MG63 (cell line): ENCODE results near the gene OR2K2. TPM values are rescaled to one million over a fixed set of nuclear protein-coding genes. Genes with fewer than 3 reads are reported as not detected.
"Not testable (repeated sequence)": the region's sequence is repeated elsewhere in the genome, so short reads cannot be mapped to it uniquely, and the experiment has no call there.

Experiments
- DNase-seq: peaks from one replicate; pipeline ENCODE4 v3.0.0-alpha.2; 2020
- H3K27me3 ChIP-seq: fragments of 250-450 bp; sonication (Bioruptor Pico); 2 replicates; pipeline ENCODE4 v1.5.1; 2020; ENCODE audit warnings: mild to moderate bottlenecking, moderate library complexity
- H3K36me3 ChIP-seq: fragments of 250-450 bp; sonication (Bioruptor Pico); 2 replicates; pipeline ENCODE4 v1.5.1; 2020; ENCODE audit warnings: mild to moderate bottlenecking, moderate library complexity
- H3K4me3 ChIP-seq: fragments of 250-450 bp; sonication (Bioruptor Pico); 2 replicates; pipeline ENCODE4 v1.5.1; 2020; ENCODE audit warnings: mild to moderate bottlenecking, moderate library complexity
- H3K9me3 ChIP-seq: fragments of 250-450 bp; sonication (Bioruptor Pico); 2 replicates; pipeline ENCODE4 v1.5.1; 2020; ENCODE audit warnings: mild to moderate bottlenecking, moderate library complexity
- total RNA-seq: library from RNA; depleted of rRNA; stranded (reverse); fragments of >200 nt; shearing (Covaris generic); gene quantifications from 2 replicates; pipeline ENCODE4 v1.2.3, GENCODE V29; 2014; ENCODE audit warnings: low replicate concordance; rRNA removed

The OR2K2 gene, protein sequence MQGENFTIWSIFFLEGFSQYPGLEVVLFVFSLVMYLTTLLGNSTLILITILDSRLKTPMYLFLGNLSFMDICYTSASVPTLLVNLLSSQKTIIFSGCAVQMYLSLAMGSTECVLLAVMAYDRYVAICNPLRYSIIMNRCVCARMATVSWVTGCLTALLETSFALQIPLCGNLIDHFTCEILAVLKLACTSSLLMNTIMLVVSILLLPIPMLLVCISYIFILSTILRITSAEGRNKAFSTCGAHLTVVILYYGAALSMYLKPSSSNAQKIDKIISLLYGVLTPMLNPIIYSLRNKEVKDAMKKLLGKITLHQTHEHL
- not detected in 2 replicates for total RNA-seq

DNA sequence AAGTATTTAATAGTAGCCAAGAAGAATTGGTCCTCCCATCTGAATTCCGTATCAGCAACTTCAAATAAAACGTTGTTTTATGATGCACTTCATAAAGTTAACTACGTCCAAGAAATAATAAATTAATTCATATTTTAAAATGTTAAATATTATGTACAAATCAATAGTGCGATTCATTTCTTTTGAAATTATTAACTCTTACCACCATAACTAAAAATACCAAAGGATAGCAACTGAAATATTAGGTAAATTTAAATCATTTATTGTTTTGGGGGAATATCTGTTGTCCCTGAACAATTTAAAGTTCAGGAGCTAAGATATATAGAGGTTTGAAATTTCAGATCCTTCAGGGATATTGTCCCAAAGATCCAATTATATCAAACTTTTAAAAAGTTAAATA, at the start of gene OR2K2:
OR2K2 (minus strand) TSS at position 101 of the 400 bp plus-strand sequence. CDS start 1,791 bp downstream, outside the sequence.
- H3K4me3 ChIP-seq: no peak within 1 kb of the TSS
- DNase-seq: no peak
- no peaks in the 10 kb centered on the region for H3K9me3 ChIP-seq
- no peaks in the 10 kb centered on the region for H3K36me3 ChIP-seq
- no peaks in the 10 kb centered on the region for H3K27me3 ChIP-seq

DNA sequence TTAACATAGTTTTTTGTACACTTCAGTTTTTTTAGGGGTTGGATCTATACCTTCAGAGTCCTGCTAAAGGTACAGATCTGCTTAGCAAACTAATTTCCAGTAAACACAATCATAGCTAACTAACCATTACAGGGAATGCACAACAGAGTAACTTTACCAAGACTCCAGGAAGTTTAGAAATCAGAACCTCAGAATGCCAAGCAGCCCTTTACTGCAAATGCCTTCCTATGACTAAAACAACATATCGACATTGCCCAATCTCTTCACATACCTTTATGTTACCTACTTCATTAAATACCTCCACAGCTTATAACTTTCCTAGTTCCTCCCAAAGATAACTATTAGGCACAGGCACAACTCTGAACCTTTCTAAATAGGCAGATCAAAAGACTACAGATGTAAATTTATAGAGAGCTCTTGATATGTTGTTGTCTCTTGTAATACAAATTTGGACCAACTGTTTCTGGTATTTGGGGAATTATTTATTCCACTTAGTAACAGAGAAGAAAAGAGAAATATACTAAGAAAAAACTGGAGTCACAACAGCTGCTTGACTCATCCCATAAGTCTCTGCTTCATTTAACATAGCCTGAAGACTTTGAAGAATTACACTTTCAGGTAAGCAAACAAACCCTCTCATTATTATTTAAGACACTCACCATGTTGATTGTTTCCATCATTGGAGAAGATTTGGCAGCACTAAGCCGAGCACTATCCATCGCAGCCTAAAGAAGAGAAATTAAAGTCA, 46.0 kb upstream of the OR2K2 start:
- DNase-seq: no peak
- peaks cover 99% of the 10 kb centered on the region for H3K36me3 ChIP-seq
- no peaks in the 10 kb centered on the region for H3K27me3 ChIP-seq
- H3K9me3 ChIP-seq: no peaks in the 10 kb centered on the region
- no peak overlapping the region for H3K4me3 ChIP-seq

DNA sequence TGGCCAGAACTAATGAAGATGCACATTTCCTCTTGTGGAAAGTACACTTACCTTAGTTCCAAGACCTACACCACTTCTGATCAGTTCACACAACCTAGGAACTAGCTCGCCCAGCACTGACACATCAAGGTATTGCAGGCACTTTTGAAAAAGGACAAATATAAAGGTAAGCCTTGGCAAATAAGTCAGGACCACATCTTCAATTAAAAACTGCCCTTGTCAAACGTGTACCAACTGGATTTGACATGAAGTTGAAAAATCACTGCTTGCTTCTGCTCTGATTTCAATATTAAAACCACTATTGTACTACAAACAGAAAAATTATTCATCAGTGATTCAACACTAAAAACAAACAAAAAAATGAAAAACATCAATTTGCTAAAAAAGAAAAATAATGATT, 45.0 kb upstream of the OR2K2 start:
- Histone ChIP-seq H3K27me3 (no peaks in the 10 kb centered on the region), H3K4me3 (no peak overlapping the region), H3K36me3 (peaks cover 99% of the 10 kb centered on the region), H3K9me3 (no peaks in the 10 kb centered on the region)
- no peak for DNase-seq

DNA sequence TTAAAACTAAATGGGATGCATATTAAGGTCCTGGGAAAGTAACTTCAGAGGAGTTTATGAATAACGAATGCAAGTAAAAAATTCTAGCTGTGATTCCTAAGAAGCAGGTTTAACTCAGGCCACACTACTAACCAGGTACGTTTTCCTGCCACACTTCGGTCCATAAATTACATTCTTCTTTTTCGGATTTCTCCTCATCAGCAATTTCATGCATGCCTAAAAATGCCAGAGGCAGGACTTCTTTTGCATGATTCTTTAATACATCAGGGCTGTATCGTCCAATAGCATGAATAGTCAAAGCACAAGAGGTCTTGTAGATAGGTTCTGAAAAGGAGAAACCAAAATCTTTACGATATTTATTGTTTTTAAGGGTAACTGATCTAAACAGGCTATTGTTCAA, 42.3 kb upstream of the OR2K2 start:
- peaks cover 97% of the 10 kb centered on the region for H3K36me3 ChIP-seq
- no peak overlapping the region for H3K4me3 ChIP-seq
- DNase-seq: no peak
- no peaks in the 10 kb centered on the region for H3K9me3 ChIP-seq
- no peaks in the 10 kb centered on the region for H3K27me3 ChIP-seq

DNA sequence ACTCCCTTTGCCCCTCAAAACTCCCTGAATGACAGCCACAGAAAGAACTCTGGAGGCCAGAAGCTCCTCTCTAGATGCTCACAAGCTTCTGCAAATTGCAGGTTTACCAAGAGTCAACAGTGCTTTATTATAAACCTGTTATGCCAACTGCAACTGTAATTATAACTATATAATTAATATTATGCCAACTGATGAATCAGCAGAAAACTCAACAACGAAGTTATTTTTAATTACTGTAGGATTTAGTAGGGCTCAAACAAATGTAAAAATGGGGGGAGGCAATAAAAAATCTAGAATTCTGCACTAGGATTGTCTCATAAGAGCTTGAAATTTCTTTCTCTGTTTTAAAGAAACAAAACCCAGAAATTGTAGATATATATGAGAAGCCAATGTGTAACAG, 37.0 kb upstream of the OR2K2 start:
- DNase-seq: no peak
- Histone ChIP-seq H3K9me3 (no peaks in the 10 kb centered on the region), H3K27me3 (no peaks in the 10 kb centered on the region), H3K4me3 (no peak overlapping the region), H3K36me3 (peaks cover 97% of the 10 kb centered on the region)

DNA sequence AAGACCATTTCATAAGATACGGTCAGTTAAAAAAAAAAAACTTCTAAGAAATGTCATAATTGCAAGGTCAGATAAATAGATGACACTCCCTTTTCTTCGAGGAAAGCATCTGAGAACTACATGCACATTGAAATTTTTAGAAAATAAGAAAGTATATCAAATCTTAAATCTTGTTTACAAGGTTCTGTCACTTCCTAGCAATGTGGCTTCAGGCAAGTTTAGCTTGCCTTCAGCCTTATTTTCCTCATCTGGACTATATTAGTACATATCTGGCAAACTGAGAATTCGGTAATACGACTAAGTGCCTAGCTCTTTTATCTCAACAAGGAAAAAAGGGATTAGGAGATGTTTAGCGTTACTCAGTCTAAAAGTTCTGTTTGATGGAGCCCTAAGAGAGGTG, 32.5 kb upstream of the OR2K2 start:
- no peaks in the 10 kb centered on the region for H3K27me3 ChIP-seq
- peaks cover 84% of the 10 kb centered on the region for H3K36me3 ChIP-seq
- DNase-seq: no peak
- H3K4me3 ChIP-seq: no peak overlapping the region
- H3K9me3 ChIP-seq: no peaks in the 10 kb centered on the region

DNA sequence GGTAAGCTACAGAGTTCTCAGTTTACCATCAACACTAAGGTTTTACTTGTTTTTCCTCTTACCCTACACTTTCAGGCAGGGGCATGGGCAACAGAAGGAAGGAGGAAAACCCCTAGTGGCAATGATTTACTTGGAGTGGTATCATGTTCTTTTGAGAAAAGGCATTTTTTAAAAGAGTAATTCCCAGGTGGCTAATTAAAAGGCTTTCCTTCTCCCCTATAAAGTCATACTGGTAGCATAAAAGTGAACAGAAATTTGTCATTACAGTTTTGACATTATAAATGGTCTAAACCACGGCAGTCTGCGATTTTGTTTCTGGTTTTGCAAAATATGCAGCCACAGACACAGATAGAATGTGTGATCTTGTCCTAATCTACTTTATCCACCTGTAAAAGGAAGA, 30.9 kb upstream of the OR2K2 start:
- H3K27me3 ChIP-seq: no peaks in the 10 kb centered on the region
- H3K4me3 ChIP-seq: no peak overlapping the region
- H3K36me3 ChIP-seq: peaks cover 71% of the 10 kb centered on the region
- no peak for DNase-seq
- H3K9me3 ChIP-seq: no peaks in the 10 kb centered on the region

DNA sequence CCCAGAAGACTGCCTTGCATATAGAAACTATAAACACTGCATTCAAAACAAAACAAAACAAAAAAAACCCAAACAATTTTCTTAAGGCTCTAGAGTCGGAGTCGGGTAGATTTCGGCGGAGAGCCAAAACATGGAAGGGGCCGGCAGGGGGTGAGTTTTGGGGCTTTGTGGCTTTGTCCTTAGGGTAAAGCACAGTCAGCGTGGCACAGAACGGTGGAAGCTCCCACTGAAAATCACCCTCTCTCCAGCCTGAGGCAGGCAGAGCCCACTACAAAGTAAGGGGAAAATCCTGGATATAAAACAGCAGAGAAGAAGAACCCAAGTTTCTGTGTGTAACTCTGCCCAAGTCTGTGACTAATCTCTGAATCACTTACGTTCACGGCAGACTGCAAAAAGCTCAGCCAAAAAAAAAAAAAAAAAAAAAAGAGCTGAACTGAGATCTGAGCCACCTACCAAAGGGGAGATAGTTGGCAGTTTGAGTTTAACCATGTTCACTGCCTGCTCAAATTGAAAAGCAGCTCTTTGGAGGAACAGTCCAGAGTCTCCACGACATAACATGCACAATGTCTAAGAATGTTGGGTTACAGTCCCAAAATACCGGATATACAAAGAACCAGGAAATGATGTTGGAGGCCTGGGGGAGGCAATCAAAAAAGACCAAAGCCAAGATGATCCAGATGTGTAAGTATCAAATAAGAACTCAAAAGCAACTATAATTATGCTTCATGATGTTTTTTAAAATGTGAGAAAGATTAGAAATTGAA, 26.6 kb upstream of the OR2K2 start:
- peaks cover 39% of the 10 kb centered on the region for H3K36me3 ChIP-seq

DNA sequence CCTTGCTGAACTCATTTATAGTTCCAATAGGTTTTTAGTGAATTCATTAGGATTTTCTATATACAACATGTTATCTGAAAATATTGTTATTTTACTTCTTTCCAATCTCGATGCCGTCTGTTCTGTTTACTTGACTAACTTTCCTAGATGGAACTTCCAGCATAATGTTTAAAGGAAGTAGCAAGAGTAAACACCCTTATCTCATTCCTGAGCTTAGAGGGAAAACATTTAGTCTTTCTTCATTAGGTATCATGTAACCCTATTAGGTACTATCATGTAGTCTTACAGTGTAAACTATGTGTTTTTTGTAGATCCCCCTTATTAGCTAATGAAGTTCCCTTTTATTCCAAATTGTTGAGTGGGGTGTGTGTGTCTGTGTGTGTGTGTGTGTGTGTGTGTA, 22.5 kb upstream of the OR2K2 start:
- Histone ChIP-seq H3K27me3 (no peaks in the 10 kb centered on the region), H3K36me3 (peaks cover 13% of the 10 kb centered on the region), H3K4me3 (no peak overlapping the region), H3K9me3 (peaks cover 13% of the 10 kb centered on the region)
- DNase-seq: no peak

More for the DNA sequence above, 26.6 kb upstream of the OR2K2 start:
- Histone ChIP-seq H3K9me3 (peaks cover 13% of the 10 kb centered on the region), H3K27me3 (no peaks in the 10 kb centered on the region), H3K4me3 (peak overlapping the region; percentile 34)
- DNase-seq: peak; percentile 76

DNA sequence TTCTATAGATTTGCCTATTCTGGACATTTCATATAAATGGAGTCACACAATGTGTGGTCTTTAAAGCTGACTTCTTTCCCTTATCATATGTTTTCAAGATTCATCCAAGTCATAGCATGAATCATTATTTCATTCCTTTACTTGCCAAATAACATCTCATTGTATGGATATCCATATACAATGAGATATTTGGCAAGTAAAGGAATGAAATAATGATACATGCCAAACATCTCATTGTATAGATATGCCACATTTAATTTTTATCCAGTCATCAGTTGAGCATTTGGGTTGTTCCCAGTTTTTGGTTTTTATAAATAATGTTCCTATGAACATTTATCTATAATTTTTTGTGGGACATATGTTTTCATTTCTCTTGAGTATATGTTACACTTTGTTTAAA, 20.5 kb upstream of the OR2K2 start:
- Histone ChIP-seq H3K9me3 (peaks cover 13% of the 10 kb centered on the region), H3K36me3 (peaks cover 8% of the 10 kb centered on the region), H3K27me3 (no peaks in the 10 kb centered on the region), H3K4me3 (no peak overlapping the region)
- no peak for DNase-seq

DNA sequence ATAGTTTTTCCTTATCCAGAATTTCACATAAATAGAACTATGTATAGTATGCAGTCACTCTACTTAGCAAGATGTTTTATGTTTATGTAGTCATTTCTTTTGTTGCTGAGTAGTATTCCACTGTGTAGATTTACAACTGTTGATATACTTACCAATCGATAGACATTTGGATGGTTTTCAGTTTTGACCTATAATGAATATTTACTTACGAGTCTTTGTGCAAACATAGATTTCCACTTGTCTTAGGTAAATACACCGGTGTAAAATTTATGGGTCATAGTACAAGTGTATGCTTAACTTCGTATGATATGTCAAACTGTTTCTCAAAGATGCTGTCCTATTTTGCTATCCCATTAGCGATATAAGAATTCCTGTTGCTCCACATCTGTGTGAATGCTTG, 19.7 kb upstream of the OR2K2 start:
- no peak for DNase-seq
- Histone ChIP-seq H3K9me3 (peaks cover 12% of the 10 kb centered on the region), H3K27me3 (no peaks in the 10 kb centered on the region), H3K4me3 (no peak overlapping the region), H3K36me3 (peaks cover 8% of the 10 kb centered on the region)

DNA sequence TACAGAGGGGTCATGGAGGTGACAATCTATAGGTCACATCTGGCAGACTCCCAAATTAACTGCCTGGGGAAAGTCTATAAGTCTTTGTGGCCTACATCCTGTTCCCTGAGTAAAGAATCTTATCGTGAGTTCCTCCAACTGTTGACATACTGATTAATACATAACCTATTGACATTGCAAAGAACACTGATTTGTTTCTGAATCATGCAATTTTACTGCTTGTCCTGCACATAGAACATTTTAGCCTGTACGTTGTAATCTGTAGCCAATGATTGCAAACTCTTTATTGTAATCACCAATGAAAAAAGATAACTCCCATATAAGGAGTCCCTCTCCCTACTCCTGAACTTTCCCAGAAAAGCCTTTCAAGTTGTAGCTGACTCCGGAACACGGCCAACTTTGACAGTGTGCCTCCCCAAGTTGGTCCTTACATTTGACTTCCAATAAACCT, 18.8 kb upstream of the OR2K2 start:
- Histone ChIP-seq H3K27me3 (no peaks in the 10 kb centered on the region), H3K9me3 (peaks cover 10% of the 10 kb centered on the region; the same call in 1 of the 2 replicates), H3K36me3 (peaks cover 8% of the 10 kb centered on the region), H3K4me3 (no peak overlapping the region)
- DNase-seq: no peak

DNA sequence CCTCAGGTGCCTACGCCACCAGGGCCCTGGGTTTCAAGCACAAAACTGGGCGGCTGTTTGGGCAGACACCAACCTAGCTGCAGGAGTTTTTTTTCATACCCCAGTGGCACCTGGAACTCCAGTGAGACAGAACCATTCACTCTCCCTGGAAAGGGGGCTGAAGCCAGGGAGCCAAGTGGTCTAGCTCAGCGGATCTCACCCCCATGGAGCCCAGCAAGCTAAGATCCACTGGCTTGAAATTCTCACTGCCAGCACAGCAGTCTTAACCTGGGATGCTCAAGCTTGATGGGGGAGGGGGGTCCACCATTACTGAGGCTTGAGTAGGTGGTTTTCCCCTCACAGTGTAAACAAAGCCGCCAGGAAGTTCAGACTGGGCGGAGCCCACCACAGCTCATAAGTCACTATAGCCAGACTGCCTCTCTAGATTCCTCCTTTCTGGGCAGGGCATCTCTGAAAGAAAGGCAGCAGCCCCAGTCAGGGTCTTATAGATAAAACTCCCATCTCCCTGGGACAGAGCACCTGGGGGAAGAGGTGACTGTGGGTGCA, 4.4 kb upstream of the OR2K2 start:
- DNase-seq, H3K9me3 ChIP-seq, H3K36me3 ChIP-seq, H3K27me3 ChIP-seq, H3K4me3 ChIP-seq: not testable (repeated sequence)

DNA sequence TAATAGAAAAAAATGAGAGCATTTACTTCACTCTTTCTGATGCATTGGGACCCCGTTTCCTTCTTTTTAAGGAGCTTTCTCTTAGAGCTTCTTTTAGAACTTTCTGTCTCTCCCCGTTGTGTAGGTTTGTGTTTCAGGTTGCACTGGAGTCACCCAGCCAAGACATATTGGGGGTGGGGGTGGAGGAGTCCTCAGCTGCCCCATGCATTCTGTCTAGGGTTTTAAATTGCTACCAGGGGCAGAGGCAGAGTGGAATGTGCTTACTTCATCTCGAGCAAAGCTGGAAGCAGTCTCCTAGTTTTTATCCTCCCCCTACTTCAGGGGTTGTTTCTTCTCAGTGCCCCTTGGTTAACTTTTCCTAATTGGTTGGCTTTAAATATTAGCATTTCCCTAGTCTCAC, 9.4 kb downstream of the OR2K2 start:
- no peaks in the 10 kb centered on the region for H3K36me3 ChIP-seq
- no peaks in the 10 kb centered on the region for H3K9me3 ChIP-seq
- no peak for DNase-seq
- H3K4me3 ChIP-seq: no peak overlapping the region
- H3K27me3 ChIP-seq: no peaks in the 10 kb centered on the region

DNA sequence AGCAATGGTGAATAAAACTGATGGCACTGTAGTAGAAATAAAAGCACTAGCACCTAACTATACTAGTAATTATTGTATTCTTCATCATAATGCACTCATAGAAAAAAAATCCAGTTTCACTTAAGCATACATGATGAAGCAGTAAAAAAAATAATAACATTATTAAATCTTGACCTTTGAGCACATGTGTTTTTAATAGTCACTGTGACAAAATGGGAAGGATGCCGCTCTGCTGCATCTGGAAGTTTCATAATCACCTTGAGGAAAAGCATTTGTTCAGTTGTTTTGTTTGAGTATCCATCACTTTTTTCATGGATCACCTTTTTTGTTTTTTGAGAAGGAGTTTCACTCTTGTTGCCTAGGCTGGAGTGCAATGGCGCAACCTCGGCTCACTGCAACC, 13.2 kb downstream of the OR2K2 start:
- Histone ChIP-seq H3K9me3 (no peaks in the 10 kb centered on the region), H3K27me3 (no peaks in the 10 kb centered on the region), H3K36me3 (no peaks in the 10 kb centered on the region), H3K4me3 (no peak overlapping the region)
- no peak for DNase-seq

DNA sequence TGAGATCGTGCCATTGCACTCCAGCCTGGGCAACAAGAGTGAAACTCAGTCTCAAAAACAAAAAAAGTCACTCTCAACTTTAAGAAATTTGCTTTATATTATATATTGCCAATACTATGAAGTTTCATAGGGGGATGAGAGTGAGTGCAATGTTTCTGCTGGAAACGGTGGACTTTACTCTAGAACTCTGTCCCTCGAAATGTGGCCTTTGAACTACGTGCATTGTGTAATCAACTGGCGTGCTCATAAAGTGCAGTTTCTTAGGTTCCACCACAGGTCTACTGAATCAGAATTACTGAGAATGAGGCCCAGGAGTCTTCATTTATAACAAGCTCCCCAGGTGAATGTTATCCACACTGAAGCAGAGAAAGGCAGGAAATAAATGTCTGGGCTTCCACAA, 24.1 kb downstream of the OR2K2 start:
- no peak for DNase-seq
- Histone ChIP-seq H3K27me3 (no peaks in the 10 kb centered on the region), H3K9me3 (no peaks in the 10 kb centered on the region), H3K4me3 (no peak overlapping the region), H3K36me3 (no peaks in the 10 kb centered on the region)

DNA sequence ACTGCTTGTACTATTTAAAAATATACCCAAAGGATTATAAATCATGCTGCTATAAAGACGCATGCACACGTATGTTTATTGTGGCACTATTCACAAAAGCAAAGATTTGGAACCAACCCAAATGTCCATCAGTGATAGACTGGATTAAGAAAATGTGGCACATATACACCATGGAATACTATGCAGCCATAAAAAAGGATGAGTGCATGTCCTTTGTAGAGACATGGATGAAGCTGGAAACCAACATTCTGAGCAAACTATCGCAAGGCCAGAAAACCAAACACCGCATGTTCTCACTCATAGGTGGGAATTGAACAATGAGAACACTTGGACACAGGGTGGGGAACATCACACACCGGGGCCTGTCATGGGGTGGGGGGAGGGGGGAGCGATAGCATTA, 26.0 kb downstream of the OR2K2 start:
- DNase-seq, H3K4me3 ChIP-seq, H3K9me3 ChIP-seq, H3K27me3 ChIP-seq, H3K36me3 ChIP-seq: not testable (repeated sequence)
